ENCODE measurements around the gene FXYD1.

- TF ChIP-seq CTCF (IDR thresholded peaks at IDR 0.05): no peak
- TF ChIP-seq POLR2A (IDR thresholded peaks at IDR 0.05): no peak
These were observed 27.6 kb upstream of the FXYD1 start for GRCh38 chr19:35110974-35111373.
